Endothelial cell of umbilical vein (primary cell): Measurements from ENCODE around the gene PALMD. TPM values are rescaled to one million over a fixed set of nuclear protein-coding genes. Genes with fewer than 3 reads are reported as not detected.

Experiments used
- BruUV-seq: library from RNA; stranded (reverse); fragments of 400-500 nt; replicated peaks from 2 replicates; lab custom pipeline; 2021; lab: Mats Ljungman, UMichigan
- CTCF ChIA-PET: fragments of 300-600, 350-600 bp; sonication (Branson Sonifier 250); formaldehyde crosslinking; loops from one replicate; lab custom pipeline; 2021; ENCODE audit warnings: antibody characterized with exemption, inconsistent platforms; lab: Charles Lee
- POLR2A ChIA-PET: fragments of 300-600, 350-600 bp; sonication (Branson Sonifier 250); formaldehyde crosslinking; loops from one replicate; lab custom pipeline; 2021; ENCODE audit warnings: antibody characterized with exemption, inconsistent platforms; lab: Charles Lee
- DNase-seq: peaks from one replicate; pipeline ENCODE4 v3.0.0-alpha.2; 2011; ENCODE audit warnings: low read depth, low spot score
- FAIRE-seq: peaks from 2 replicates; lab custom pipeline; 2011; peaks lifted over from hg19 to GRCh38; lab: Jason Lieb, UNC
- H2AFZ ChIP-seq: 2 replicates; pipeline ENCODE4 v1.6.0; 2012; ENCODE audit warnings: low read depth, low read length, control low read depth, inconsistent platforms
- H3K27ac ChIP-seq: 2 replicates; pipeline ENCODE4 v1.5.1; 2011; ENCODE audit warnings: low read depth, mild to moderate bottlenecking, control low read depth, low read length, moderate library complexity; ENCODE audit not compliant: insufficient read depth
- H3K27me3 ChIP-seq, 2 experiments: 2 replicates each; pipeline versions ENCODE4 v1.6.0 to v1.6.1; 2011; ENCODE audit warnings: low read length in 2 of 2, mixed read lengths in 1 of 2; ENCODE audit not compliant: control insufficient read depth in 2 of 2, insufficient read depth in 2 of 2
- H3K36me3 ChIP-seq, 2 experiments: 2 replicates in 1 of 2; 3 replicates in 1 of 2; pipeline ENCODE4 v1.5.1; 2011; ENCODE audit warnings: low read length in 2 of 2, mild to moderate bottlenecking in 1 of 2, moderate library complexity in 1 of 2; ENCODE audit not compliant: control insufficient read depth in 2 of 2, insufficient read depth in 2 of 2; ENCODE audit errors: extremely low read depth in 1 of 2
- H3K4me1 ChIP-seq: 3 replicates; pipeline ENCODE4 v1.5.1; 2011; ENCODE audit warnings: mild to moderate bottlenecking, low read length; ENCODE audit not compliant: control insufficient read depth, insufficient read depth; ENCODE audit errors: extremely low read depth
- H3K4me2 ChIP-seq: 2 replicates; pipeline ENCODE4 v1.6.1; 2011; ENCODE audit warnings: low read length, control low read depth, mixed read lengths; ENCODE audit not compliant: insufficient read depth
- H3K4me3 ChIP-seq, 3 experiments: fragments of 200-600 bp in 1 of 3; sonication (generic), shearing (Covaris generic) in 1 of 3; replicated peaks in 1 of 3; 2 replicates each; pipeline ENCODE4 v1.5.1; 2011 to 2016; ENCODE audit warnings: control low read depth in 3 of 3, low read length in 3 of 3, mild to moderate bottlenecking in 2 of 3, inconsistent platforms in 1 of 3, low read depth in 1 of 3, moderate library complexity in 1 of 3; ENCODE audit not compliant: insufficient read depth in 1 of 3
- H3K79me2 ChIP-seq: 2 replicates; pipeline ENCODE4 v1.6.0; 2012; ENCODE audit warnings: low read length, inconsistent platforms; ENCODE audit not compliant: control insufficient read depth, insufficient read depth
- H3K9ac ChIP-seq: replicated peaks from 2 replicates; pipeline ENCODE3; 2011; ENCODE audit warnings: low read length, control low read depth; ENCODE audit not compliant: insufficient read depth; ENCODE audit errors: extremely low read depth
- H3K9me1 ChIP-seq: replicated peaks from 3 replicates; pipeline ENCODE4 v1.6.0; 2011; ENCODE audit warnings: mild to moderate bottlenecking, low read length; ENCODE audit not compliant: control insufficient read depth, insufficient read depth; ENCODE audit errors: extremely low read depth
- H3K9me3 ChIP-seq: replicated peaks from 2 replicates; pipeline ENCODE4 v1.5.1; 2012; ENCODE audit warnings: low read length, inconsistent platforms; ENCODE audit not compliant: control insufficient read depth, insufficient read depth
- H4K20me1 ChIP-seq: replicated peaks from 2 replicates; pipeline ENCODE3; 2011; ENCODE audit warnings: mild to moderate bottlenecking, low read length; ENCODE audit not compliant: control insufficient read depth, insufficient read depth; ENCODE audit errors: extremely low read depth
- EZH2 ChIP-seq: IDR thresholded peaks from 2 replicates; pipeline ENCODE4 v1.6.1; 2012; ENCODE audit warnings: borderline replicate concordance, low read depth, mild to moderate bottlenecking, moderate library complexity, low read length, inconsistent platforms; ENCODE audit not compliant: severe bottlenecking
- FOS ChIP-seq: IDR thresholded peaks from 2 replicates; pipeline ENCODE4 v1.6.1; 2011; ENCODE audit warnings: mild to moderate bottlenecking, low read length, moderate library complexity, borderline replicate concordance; ENCODE audit not compliant: insufficient read depth
- JUN ChIP-seq: IDR thresholded peaks from 2 replicates; pipeline ENCODE4 v1.6.1; 2011; ENCODE audit warnings: borderline replicate concordance, low read depth; ENCODE audit not compliant: insufficient read length, insufficient read depth
- MYC ChIP-seq: IDR thresholded peaks from one replicate; pipeline ENCODE4 v1.6.1; 2011; ENCODE audit warnings: mild to moderate bottlenecking, low read depth, low read length
- POLR2A ChIP-seq: IDR thresholded peaks from 2 replicates; pipeline ENCODE4 v1.6.1; 2012; ENCODE audit warnings: low read depth, mild to moderate bottlenecking, control low read depth, low read length
- POLR2AphosphoS5 ChIP-seq: IDR thresholded peaks from 2 replicates; pipeline ENCODE4 v1.6.1; 2012; ENCODE audit warnings: low read depth, mild to moderate bottlenecking, control low read depth, low read length, moderate library complexity; ENCODE audit not compliant: insufficient read depth
- dilution Hi-C: fragments of 300-500 bp; cut with MboI; formaldehyde crosslinking; loops from one replicate; pipeline ENCODE4 v1.15.0; 2019; ENCODE audit warnings: low sequenced_read_pairs; ENCODE audit not compliant: extremely low pct_ligation_motif_present
- intact Hi-C: fragments of 100-400 bp; cut with micrococcal nuclease; formaldehyde crosslinking; loops from one replicate; pipeline ENCODE4 v1.10.0; 2022
- polyA plus RNA-seq, 4 experiments: library from polyadenylated mRNA; depleted of rRNA in 3 of 4; stranded (reverse) in 3 of 4; unstranded in 1 of 4; fragments of >200 nt; gene quantifications; 2 replicates each; pipeline versions ENCODE4 v1.2.1 to v1.2.3, GENCODE V29; 2011 to 2012; ENCODE audit warnings: missing spikeins in 1 of 4
- total RNA-seq: library from RNA; stranded (reverse); gene quantifications from 2 replicates; pipeline ENCODE4 v1.2.3, GENCODE V29; 2021
- TF ChIP-seq, protein P1 (sequence below): IDR thresholded peaks from 2 replicates; pipeline ENCODE4 v1.6.1; 2011; ENCODE audit not compliant: insufficient read depth, insufficient read length
- TF ChIP-seq, protein P2 (sequence below), 2 donors: IDR thresholded peaks; 1 replicate in 1 of 2; 2 replicates in 1 of 2; pipeline ENCODE4 v1.5.1; 2011; ENCODE audit warnings: low read length in 2 of 2, mild to moderate bottlenecking in 2 of 2, moderate library complexity in 2 of 2, control low read depth in 1 of 2, inconsistent platforms in 1 of 2, low read depth in 1 of 2; ENCODE audit not compliant: insufficient read depth in 1 of 2; ENCODE audit errors: extremely low read depth in 1 of 2

PALMD gene
- total and polyA plus RNA-seq, 2 donors (not counting 3 experiments of a cell fraction or from before 2014, with no cell fraction given): 52.6 to 137 TPM

DNA sequence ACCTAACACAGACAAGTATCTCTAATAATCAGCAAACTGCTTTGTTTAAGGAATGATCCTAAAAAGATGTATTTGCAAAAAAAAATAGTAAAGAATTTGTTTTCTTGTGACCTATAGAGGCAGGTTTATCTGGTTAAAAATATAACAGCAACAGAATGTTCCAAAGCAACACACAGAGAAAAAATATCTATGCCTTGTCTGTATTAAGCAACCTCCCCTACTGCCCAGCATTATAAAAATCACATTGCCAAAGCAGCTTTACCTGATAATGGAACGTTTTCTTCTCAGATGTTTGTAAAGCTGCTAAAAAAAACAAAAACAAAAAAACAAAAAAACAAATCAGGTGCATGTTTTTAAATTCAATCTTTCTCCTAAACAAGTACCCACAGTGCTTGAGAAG lies 24.7 kb downstream of the PALMD start:
- no peaks in the 10 kb centered on the region for H3K9me3 ChIP-seq
- DNase-seq: no peak
- no peaks in the 10 kb centered on the region for H4K20me1 ChIP-seq
- intact Hi-C loops: no loop called here
- no peak overlapping the region for H3K9ac ChIP-seq
- H3K9me1 ChIP-seq: no peaks in the 10 kb centered on the region
- peaks cover 16% of the 10 kb centered on the region for H3K79me2 ChIP-seq
- H3K4me1 ChIP-seq: peaks cover 24% of the 10 kb centered on the region
- H3K36me3 ChIP-seq: peaks cover 33 to 46% of the 10 kb centered on the region in 2 experiments
- no peaks in the 10 kb centered on the region for H3K27me3 ChIP-seq
- no peak for FAIRE-seq
- H3K4me2 ChIP-seq: no peak overlapping the region
- dilution Hi-C loops: no loop called here
- H3K27ac ChIP-seq: no peak overlapping the region
- H3K4me3 ChIP-seq: no peak overlapping the region
- no TSS peak for BruUV-seq
- no peak overlapping the region for H2AFZ ChIP-seq
- POLR2A ChIA-PET: no interaction called here
- CTCF ChIA-PET: interaction anchor here (0.9 to 1.3 kb wide), 2 partner anchors 14 to 21 kb away, joined by 3 to 4 read pairs; no protein-coding TSS in a partner anchor
- no peak for TF ChIP-seq EZH2
- TF ChIP-seq, protein P1, sequence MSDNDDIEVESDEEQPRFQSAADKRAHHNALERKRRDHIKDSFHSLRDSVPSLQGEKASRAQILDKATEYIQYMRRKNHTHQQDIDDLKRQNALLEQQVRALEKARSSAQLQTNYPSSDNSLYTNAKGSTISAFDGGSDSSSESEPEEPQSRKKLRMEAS: no peak
- no peak for TF ChIP-seq JUN
- TF ChIP-seq POLR2AphosphoS5: no peak
- no peak for TF ChIP-seq MYC
- no peak for TF ChIP-seq FOS
- no peak for TF ChIP-seq POLR2A
- TF ChIP-seq, protein P2, sequence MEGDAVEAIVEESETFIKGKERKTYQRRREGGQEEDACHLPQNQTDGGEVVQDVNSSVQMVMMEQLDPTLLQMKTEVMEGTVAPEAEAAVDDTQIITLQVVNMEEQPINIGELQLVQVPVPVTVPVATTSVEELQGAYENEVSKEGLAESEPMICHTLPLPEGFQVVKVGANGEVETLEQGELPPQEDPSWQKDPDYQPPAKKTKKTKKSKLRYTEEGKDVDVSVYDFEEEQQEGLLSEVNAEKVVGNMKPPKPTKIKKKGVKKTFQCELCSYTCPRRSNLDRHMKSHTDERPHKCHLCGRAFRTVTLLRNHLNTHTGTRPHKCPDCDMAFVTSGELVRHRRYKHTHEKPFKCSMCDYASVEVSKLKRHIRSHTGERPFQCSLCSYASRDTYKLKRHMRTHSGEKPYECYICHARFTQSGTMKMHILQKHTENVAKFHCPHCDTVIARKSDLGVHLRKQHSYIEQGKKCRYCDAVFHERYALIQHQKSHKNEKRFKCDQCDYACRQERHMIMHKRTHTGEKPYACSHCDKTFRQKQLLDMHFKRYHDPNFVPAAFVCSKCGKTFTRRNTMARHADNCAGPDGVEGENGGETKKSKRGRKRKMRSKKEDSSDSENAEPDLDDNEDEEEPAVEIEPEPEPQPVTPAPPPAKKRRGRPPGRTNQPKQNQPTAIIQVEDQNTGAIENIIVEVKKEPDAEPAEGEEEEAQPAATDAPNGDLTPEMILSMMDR (IDR thresholded peaks at IDR 0.05; ENCODE audit: extremely low read depth in 1 of 2, insufficient read depth in 1 of 2, low read depth in 1 of 2, low read length in 2 of 2): no peak
